RWPE1 (cell line): ENCODE measurements around the gene CD40LG.

ENCODE experiments used
- CTCF ChIA-PET: fragments of 350-600 bp; sonication (Branson Sonifier 250); formaldehyde crosslinking; extraction: SDS; loops from one replicate; lab custom pipeline; 2021; lab: Yijun Ruan, JAX
- POLR2A ChIA-PET: fragments of 400-600 bp; formaldehyde crosslinking; extraction: SDS; loops from one replicate; lab custom pipeline; 2020; ENCODE audit warnings: antibody characterized with exemption; ENCODE audit not compliant: low non-redundant PET; lab: Yijun Ruan, JAX
- DNase-seq: peaks from one replicate; pipeline ENCODE4 v3.0.0; 2012; ENCODE audit warnings: low spot score
- H3K27ac ChIP-seq: fragments of 450-650 bp; 2 replicates; pipeline ENCODE4 v1.5.1; 2017
- TF ChIP-seq, protein P1 (sequence below): fragments of 450-650 bp; conservative IDR thresholded peaks from 2 replicates; pipeline ENCODE4 v1.5.1; 2017; ENCODE audit warnings: low read depth, mild to moderate bottlenecking

The CD40LG gene

DNA sequence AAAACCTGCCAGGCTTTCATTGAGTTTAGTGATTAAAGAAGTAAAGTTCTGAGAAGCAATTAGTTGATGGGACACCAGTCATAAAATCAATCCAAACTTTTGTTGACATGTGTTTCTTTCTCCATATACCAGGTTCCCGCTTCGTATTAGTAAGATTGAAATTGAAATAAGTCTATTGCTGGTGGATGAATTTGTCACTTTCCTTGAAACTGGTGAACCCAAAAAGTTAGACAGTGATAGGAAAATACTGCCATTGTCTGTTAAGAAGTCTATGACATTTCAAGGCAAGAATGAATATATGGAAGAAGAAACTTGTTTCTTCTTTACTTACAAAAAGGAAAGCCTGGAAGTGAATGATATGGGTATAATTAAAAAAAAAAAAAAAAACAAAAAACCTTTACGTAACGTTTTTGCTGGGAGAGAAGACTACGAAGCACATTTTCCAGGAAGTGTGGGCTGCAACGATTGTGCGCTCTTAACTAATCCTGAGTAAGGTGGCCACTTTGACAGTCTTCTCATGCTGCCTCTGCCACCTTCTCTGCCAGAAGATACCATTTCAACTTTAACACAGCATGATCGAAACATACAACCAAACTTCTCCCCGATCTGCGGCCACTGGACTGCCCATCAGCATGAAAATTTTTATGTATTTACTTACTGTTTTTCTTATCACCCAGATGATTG lies at the start of gene CD40LG:
TSS of gene CD40LG (plus strand) at position 482 of the 684 bp plus-strand sequence. CDS start at position 573, 91 bp downstream.
- H3K27ac ChIP-seq = no peak within 1 kb of the TSS
- no peak for DNase-seq
- ChIA-PET CTCF (no interaction called here), POLR2A (no interaction called here)
- TF ChIP-seq, protein P1, sequence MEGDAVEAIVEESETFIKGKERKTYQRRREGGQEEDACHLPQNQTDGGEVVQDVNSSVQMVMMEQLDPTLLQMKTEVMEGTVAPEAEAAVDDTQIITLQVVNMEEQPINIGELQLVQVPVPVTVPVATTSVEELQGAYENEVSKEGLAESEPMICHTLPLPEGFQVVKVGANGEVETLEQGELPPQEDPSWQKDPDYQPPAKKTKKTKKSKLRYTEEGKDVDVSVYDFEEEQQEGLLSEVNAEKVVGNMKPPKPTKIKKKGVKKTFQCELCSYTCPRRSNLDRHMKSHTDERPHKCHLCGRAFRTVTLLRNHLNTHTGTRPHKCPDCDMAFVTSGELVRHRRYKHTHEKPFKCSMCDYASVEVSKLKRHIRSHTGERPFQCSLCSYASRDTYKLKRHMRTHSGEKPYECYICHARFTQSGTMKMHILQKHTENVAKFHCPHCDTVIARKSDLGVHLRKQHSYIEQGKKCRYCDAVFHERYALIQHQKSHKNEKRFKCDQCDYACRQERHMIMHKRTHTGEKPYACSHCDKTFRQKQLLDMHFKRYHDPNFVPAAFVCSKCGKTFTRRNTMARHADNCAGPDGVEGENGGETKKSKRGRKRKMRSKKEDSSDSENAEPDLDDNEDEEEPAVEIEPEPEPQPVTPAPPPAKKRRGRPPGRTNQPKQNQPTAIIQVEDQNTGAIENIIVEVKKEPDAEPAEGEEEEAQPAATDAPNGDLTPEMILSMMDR = no peak

DNA sequence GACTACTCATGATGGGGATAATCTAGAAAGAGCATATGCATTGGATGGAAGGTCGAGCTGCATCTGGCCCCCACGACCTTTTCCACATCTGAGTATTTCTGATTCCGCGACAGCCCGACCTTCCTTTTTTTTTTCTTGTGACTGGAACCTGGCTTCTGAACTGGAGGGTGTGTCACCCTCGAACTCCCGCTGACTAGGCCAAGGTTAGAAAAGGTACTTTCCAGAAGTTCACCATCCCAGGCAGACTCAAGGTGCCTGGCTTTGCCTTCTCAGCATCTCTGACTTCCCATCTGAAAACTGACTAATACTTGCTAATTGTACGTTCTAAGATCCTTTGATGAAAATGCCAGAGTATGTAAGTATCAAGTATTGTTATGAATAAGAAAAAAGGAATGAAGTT lies 49.3 kb upstream of the CD40LG start:
- POLR2A ChIA-PET = no interaction called here

DNA sequence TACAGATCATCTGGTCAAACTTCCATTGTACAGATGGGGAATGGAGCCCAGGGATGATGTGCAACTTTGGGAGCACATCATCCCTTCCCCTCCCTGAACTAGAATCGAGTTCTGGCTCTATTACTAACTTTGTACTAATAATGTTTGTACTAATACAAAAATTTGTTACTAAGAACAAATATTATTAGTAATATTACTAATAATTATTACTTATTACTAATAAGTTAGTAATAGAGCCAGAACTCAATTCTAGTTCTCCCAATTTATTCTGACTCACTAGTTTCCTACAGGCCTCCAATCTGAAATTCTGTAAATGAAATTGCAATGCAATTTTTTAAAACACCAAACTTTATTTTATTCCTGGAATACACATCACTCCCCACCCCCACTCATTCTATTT lies 47.9 kb upstream of the CD40LG start:
- DNase-seq = no peak
- CTCF ChIA-PET = no interaction called here
- TF ChIP-seq, protein P1 = no peak
- POLR2A ChIA-PET = no interaction called here
- no peak overlapping the region for H3K27ac ChIP-seq

More for the DNA sequence above, 49.3 kb upstream of the CD40LG start:
- no peak overlapping the region for H3K27ac ChIP-seq
- CTCF ChIA-PET = no interaction called here
- DNase-seq = no peak
- TF ChIP-seq, protein P1 = no peak

DNA sequence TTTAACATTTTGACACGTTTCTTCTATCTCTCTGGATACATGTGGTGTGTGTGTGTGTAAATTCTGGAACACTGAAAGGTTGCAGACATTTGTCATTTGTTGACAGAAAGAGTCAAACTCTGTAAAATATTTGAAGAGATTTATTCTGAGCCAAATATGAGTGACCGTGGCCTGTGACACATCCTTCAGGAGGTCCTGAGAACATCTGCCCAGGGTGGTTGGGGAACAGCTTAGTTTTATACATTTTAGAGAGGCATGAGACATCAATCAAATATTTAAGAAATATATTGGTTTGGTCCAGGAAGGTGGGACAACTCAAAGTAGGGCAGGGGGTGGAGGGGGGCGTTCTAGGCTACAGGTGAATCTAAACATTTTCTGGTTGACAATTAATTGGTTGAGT lies 40.7 kb upstream of the CD40LG start:
- DNase-seq = no peak
- H3K27ac ChIP-seq = no peak overlapping the region
- TF ChIP-seq, protein P1 = no peak
- POLR2A ChIA-PET = no interaction called here
- CTCF ChIA-PET = no interaction called here

DNA sequence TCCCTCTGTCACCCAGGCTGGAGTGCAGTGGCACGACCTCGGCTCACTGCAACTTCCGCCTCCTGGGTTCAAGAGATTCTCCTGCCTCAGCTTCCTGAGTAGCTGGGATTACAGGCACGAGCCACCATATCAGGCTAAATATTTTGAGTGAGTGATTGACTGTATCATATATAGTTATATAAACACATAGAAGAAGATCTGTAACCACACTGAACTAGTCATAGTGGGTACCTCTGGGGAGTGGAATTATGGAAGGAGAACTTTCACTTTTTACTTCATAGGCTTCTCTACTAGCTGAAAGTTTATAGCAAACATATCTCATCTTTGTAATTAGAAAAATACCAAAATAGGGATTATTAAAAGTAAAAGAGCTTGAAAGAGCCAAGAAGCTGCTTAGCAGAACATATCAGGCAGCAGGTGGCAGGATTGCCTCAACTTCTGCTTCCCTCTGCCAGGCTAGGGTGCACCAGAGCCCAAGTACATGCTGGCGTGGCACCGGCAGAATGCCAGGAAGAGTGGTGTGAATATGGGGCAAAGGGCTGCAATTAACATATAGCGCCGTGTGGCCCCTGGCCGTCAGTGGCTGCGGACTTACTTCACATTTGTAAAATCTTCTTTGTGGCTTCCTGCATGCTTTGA lies 39.5 kb upstream of the CD40LG start:
- no peak overlapping the region for H3K27ac ChIP-seq
- POLR2A ChIA-PET = no interaction called here
- CTCF ChIA-PET = interaction anchor here (1.0 kb wide), 1 partner anchor 86 kb away, joined by 4 read pairs; no protein-coding TSS in a partner anchor
- TF ChIP-seq, protein P1 = no peak
- no peak for DNase-seq

DNA sequence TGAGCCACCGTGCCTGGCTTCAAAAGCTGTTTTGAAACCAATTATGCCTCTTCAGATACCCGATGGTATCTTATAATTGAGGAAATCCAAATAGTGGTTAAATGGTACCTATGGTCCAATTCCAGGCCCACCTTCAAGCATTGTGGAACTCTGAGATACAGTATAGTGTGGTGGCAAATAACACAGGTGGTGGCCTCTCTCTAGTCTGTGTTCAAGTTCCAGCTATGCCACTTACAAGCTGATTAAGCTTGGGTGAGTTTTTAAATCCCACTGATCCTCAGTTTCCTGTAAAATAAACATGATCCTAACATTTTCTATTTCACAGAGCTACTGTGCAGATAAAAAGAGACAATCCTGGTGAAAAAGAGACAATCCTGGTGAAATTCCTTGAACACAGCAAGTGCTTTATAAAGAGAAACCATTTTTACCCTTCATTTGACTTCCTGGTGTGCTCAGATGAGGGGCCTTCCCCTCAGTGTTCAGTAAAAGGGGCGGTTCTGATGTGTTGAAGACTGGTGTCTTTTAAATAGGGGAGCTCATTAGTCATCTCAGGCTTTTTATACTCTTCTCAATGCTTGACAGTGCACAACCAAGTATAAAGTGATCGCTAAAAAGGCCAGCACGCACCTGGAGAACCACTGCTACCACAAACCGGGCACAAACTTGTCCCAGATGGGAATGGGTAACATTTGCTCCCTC lies 30.8 kb upstream of the CD40LG start:
- ChIA-PET POLR2A (no interaction called here), CTCF (interaction anchor here (0.5 to 0.7 kb wide), 2 partner anchors 81 to 96 kb away, joined by 3 read pairs; no protein-coding TSS in a partner anchor)

More for the DNA sequence above, 30.8 kb upstream of the CD40LG start:
- no peak for DNase-seq
- no peak overlapping the region for H3K27ac ChIP-seq
- TF ChIP-seq, protein P1 = no peak
